Ishikawa (cell line): ENCODE measurements around the gene ZNF536.

Experiments used
- CEBPB ChIP-seq: IDR thresholded peaks from 2 replicates; pipeline ENCODE4 v1.6.1; 2012
- CREB1 ChIP-seq: IDR thresholded peaks from 2 replicates; pipeline ENCODE4 v1.6.1; 2012; ENCODE audit warnings: low read depth
- EGR1 ChIP-seq: IDR thresholded peaks from 2 replicates; pipeline ENCODE4 v1.6.1; 2012
- EP300 ChIP-seq: IDR thresholded peaks from 2 replicates; pipeline ENCODE4 v1.6.1; 2012; ENCODE audit warnings: borderline replicate concordance
- FOXM1 ChIP-seq: IDR thresholded peaks from 2 replicates; pipeline ENCODE4 v1.6.1; 2012; ENCODE audit warnings: low read depth, borderline replicate concordance
- NFIC ChIP-seq: IDR thresholded peaks from 2 replicates; pipeline ENCODE4 v1.6.1; 2012
- RAD21 ChIP-seq: IDR thresholded peaks from 2 replicates; pipeline ENCODE4 v1.6.1; 2012; ENCODE audit warnings: low read depth
- TAF1 ChIP-seq: IDR thresholded peaks from 2 replicates; pipeline ENCODE4 v1.6.1; 2012; ENCODE audit warnings: low read depth, mild to moderate bottlenecking
- TCF12 ChIP-seq: IDR thresholded peaks from 2 replicates; pipeline ENCODE4 v1.6.1; 2012; ENCODE audit warnings: low read depth
- TEAD4 ChIP-seq: IDR thresholded peaks from 2 replicates; pipeline ENCODE4 v1.6.1; 2012
- YY1 ChIP-seq: IDR thresholded peaks from 2 replicates; pipeline ENCODE4 v1.6.1; 2012; ENCODE audit warnings: low read depth
- ZBTB7A ChIP-seq: IDR thresholded peaks from 2 replicates; pipeline ENCODE4 v1.6.1; 2012; ENCODE audit warnings: low read depth
- TF ChIP-seq, protein P1 (sequence below): IDR thresholded peaks from 2 replicates; pipeline ENCODE4 v1.6.1; 2012; ENCODE audit warnings: low read depth, mild to moderate bottlenecking
- TF ChIP-seq, protein P2 (sequence below): IDR thresholded peaks from 2 replicates; pipeline ENCODE4 v1.6.1; 2012
- TF ChIP-seq, protein P3 (sequence below): IDR thresholded peaks from 2 replicates; pipeline ENCODE4 v1.6.1; 2012

The ZNF536 gene

DNA sequence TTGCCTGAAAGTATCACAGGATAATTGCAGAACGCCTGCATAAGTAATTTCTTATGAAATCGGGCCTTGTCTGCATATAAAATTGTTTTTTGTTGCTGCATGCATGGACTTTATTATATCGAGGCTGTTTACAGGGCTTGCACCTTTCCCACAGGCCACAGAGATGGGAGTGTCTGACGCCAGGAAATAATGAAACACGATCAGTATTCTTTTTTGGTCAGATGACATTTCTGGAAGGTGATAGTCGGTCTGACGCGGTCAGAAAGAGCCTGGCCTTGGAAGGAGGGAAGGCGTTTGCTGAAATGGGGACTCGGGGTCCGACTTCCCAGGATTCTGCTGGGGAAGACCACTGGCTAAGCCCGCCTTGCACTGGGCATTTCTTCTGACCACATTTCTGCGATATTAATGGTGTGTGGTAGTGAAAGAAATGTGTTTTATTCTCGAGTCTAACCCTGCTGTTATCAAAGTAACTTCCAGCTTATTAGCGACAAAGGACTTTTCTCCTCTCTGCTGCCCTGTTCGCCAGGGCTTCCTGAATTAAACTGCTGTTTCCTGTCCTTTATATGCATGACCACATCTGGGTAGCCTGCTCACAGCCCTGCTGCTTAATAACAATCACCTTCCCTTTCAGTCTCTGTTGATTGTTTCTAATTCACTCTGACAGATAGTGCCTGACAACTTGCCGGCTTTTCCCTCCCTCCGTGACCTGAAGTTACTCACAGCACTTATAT is 11.6 kb upstream of the ZNF536 start:
- no peak for TF ChIP-seq TAF1
- no peak for TF ChIP-seq CREB1
- no peak for TF ChIP-seq FOXM1
- no peak for TF ChIP-seq CEBPB
- TF ChIP-seq, protein P1, sequence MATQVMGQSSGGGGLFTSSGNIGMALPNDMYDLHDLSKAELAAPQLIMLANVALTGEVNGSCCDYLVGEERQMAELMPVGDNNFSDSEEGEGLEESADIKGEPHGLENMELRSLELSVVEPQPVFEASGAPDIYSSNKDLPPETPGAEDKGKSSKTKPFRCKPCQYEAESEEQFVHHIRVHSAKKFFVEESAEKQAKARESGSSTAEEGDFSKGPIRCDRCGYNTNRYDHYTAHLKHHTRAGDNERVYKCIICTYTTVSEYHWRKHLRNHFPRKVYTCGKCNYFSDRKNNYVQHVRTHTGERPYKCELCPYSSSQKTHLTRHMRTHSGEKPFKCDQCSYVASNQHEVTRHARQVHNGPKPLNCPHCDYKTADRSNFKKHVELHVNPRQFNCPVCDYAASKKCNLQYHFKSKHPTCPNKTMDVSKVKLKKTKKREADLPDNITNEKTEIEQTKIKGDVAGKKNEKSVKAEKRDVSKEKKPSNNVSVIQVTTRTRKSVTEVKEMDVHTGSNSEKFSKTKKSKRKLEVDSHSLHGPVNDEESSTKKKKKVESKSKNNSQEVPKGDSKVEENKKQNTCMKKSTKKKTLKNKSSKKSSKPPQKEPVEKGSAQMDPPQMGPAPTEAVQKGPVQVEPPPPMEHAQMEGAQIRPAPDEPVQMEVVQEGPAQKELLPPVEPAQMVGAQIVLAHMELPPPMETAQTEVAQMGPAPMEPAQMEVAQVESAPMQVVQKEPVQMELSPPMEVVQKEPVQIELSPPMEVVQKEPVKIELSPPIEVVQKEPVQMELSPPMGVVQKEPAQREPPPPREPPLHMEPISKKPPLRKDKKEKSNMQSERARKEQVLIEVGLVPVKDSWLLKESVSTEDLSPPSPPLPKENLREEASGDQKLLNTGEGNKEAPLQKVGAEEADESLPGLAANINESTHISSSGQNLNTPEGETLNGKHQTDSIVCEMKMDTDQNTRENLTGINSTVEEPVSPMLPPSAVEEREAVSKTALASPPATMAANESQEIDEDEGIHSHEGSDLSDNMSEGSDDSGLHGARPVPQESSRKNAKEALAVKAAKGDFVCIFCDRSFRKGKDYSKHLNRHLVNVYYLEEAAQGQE, result no peak
- no peak for TF ChIP-seq EP300
- TF ChIP-seq NFIC, result no peak
- no peak for TF ChIP-seq TEAD4
- TF ChIP-seq EGR1, result no peak
- no peak for TF ChIP-seq TCF12
- no peak for TF ChIP-seq YY1
- TF ChIP-seq, protein P2, sequence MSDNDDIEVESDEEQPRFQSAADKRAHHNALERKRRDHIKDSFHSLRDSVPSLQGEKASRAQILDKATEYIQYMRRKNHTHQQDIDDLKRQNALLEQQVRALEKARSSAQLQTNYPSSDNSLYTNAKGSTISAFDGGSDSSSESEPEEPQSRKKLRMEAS, result no peak
- TF ChIP-seq ZBTB7A, result no peak
- TF ChIP-seq, protein P3, sequence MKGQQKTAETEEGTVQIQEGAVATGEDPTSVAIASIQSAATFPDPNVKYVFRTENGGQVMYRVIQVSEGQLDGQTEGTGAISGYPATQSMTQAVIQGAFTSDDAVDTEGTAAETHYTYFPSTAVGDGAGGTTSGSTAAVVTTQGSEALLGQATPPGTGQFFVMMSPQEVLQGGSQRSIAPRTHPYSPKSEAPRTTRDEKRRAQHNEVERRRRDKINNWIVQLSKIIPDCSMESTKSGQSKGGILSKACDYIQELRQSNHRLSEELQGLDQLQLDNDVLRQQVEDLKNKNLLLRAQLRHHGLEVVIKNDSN, result no peak
- TF ChIP-seq RAD21, result no peak

DNA sequence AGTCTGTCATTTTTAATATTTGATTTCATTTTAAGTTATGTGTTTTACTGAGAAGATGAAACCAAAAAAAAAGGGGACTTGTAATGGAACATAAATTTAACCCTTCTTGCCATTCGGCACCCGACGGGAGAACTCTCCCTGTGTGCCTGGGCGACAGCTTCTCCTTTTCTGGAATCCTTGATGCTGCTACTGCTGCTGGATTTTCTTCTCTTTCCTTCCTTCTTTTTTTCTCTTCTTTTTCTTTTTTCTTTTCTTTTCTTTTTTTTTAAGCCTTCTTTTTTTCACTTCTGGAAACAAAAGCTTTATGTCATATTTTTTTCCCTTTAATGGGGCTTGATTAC is 11.1 kb upstream of the ZNF536 start:
- no peak for TF ChIP-seq ZBTB7A
- TF ChIP-seq CREB1, result no peak
- TF ChIP-seq, protein P3, result no peak
- no peak for TF ChIP-seq TEAD4
- TF ChIP-seq CEBPB, result no peak
- TF ChIP-seq TAF1, result no peak
- no peak for TF ChIP-seq RAD21
- TF ChIP-seq YY1, result no peak
- TF ChIP-seq FOXM1, result no peak
- TF ChIP-seq EP300, result no peak
- TF ChIP-seq, protein P1, result no peak
- TF ChIP-seq EGR1, result no peak
- no peak for TF ChIP-seq NFIC
- TF ChIP-seq, protein P2, result no peak
- TF ChIP-seq TCF12, result no peak

DNA sequence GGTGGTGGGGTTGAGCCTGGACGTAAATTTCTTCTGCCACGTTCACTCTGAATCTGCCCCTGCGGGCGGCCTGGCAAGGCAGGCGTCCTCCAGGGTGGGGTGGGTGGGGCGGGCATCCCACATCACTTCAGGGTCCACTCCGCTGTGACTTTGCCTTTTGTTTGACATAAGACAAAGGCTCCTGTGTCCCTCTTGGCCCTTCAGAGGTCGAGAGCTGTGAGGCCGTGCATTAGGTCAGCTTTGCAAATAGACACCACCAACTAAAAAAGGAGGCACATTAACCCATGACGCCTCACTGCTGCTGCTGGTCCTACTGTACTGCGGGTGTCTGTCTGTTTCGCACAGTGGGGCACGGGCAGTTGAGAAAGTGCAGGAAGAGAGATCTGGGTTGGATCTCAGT is 10.5 kb upstream of the ZNF536 start:
- TF ChIP-seq, protein P2, result no peak
- TF ChIP-seq NFIC (no peak), TEAD4 (no peak), EP300 (no peak), RAD21 (no peak), TCF12 (no peak), YY1 (no peak), CREB1 (no peak), CEBPB (no peak), FOXM1 (no peak)
- TF ChIP-seq, protein P1, result no peak
- TF ChIP-seq, protein P3, result no peak

DNA sequence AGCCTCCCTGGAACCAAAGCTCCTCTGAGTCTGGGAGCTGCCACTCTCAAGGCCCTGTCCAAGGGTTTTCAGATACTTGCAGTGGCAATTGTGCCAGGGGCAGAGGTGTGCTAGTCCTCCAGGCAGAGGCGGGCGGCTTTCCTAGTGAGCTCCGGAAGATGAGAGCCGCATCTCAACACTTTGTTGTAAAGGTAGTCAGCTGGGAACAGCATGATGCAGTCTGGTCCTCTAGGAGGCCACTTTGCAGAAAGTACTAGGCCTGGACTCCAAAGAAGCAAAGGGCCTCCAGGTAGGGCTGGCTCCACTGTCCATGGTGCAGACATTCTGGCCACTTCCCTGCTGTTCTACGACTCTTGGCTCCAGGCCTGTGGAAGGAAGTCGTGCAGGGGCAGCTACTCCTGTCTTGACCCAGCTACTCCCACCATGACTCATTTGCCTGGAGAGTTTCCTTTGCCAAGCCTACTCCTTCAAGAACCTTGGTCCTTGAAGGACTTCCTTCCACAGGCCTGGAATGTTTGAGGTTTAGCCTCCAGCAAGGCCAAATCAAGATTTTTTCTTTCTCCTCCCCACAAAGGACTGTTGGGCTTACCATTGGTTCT is 9.9 kb upstream of the ZNF536 start:
- TF ChIP-seq EGR1 (no peak), EP300 (no peak), NFIC (no peak), TCF12 (no peak), TEAD4 (no peak), CEBPB (no peak), CREB1 (no peak), RAD21 (no peak), TAF1 (no peak), ZBTB7A (no peak), FOXM1 (no peak), YY1 (no peak)
- TF ChIP-seq, protein P2, result no peak
- TF ChIP-seq, protein P1, result no peak
- TF ChIP-seq, protein P3, result no peak
